ENCODE measurements around the gene RPN2.

- TF ChIP-seq EZH2 (IDR thresholded peaks at IDR 0.05; ENCODE audit: low read length), result no peak
- TF ChIP-seq, protein P1, sequence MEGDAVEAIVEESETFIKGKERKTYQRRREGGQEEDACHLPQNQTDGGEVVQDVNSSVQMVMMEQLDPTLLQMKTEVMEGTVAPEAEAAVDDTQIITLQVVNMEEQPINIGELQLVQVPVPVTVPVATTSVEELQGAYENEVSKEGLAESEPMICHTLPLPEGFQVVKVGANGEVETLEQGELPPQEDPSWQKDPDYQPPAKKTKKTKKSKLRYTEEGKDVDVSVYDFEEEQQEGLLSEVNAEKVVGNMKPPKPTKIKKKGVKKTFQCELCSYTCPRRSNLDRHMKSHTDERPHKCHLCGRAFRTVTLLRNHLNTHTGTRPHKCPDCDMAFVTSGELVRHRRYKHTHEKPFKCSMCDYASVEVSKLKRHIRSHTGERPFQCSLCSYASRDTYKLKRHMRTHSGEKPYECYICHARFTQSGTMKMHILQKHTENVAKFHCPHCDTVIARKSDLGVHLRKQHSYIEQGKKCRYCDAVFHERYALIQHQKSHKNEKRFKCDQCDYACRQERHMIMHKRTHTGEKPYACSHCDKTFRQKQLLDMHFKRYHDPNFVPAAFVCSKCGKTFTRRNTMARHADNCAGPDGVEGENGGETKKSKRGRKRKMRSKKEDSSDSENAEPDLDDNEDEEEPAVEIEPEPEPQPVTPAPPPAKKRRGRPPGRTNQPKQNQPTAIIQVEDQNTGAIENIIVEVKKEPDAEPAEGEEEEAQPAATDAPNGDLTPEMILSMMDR (optimal IDR thresholded peaks at IDR 0.05 in 1 of 3, IDR thresholded peaks at IDR 0.05 in 1 of 3, conservative IDR thresholded peaks at IDR 0.05 in 1 of 3; ENCODE audit: extremely low read depth in 1 of 3, insufficient read depth in 2 of 3, low read length in 3 of 3), result no peak
These were observed 24.3 kb upstream of the RPN2 start for GRCh38 chr20:37154684-37155298.

All from keratinocyte (primary cell).